Trophoblast cell (in vitro differentiated cells and primary cell): ENCODE results near the gene SLC10A3.

Experiments
- DNase-seq, 2 donors: peaks; one replicate each; pipeline ENCODE4 v3.0.0-alpha.2; 2016
- H2AFZ ChIP-seq: 2 replicates; pipeline ENCODE4 v1.6.1; 2013; ENCODE audit warnings: low read length, moderate library complexity, mild to moderate bottlenecking; ENCODE audit not compliant: insufficient read depth, poor library complexity
- H2AK5ac ChIP-seq: 2 replicates; pipeline ENCODE4 v1.6.1; 2013; ENCODE audit warnings: mild to moderate bottlenecking, low read length
- H2BK120ac ChIP-seq: 2 replicates; pipeline ENCODE4 v1.6.1; 2013; ENCODE audit warnings: low read length, mild to moderate bottlenecking, moderate library complexity; ENCODE audit not compliant: insufficient read depth, poor library complexity
- H2BK12ac ChIP-seq: 2 replicates; pipeline ENCODE4 v1.6.1; 2013; ENCODE audit warnings: mild to moderate bottlenecking, low read length, moderate library complexity
- H2BK5ac ChIP-seq: 2 replicates; pipeline ENCODE4 v1.6.1; 2013; ENCODE audit warnings: low read length, low read depth, moderate library complexity, mild to moderate bottlenecking; ENCODE audit not compliant: poor library complexity
- H3K14ac ChIP-seq: 2 replicates; pipeline ENCODE4 v1.6.1; 2013; ENCODE audit warnings: mild to moderate bottlenecking, low read length
- H3K18ac ChIP-seq: 2 replicates; pipeline ENCODE4 v1.6.1; 2013; ENCODE audit warnings: mild to moderate bottlenecking, low read length
- H3K23ac ChIP-seq: 2 replicates; pipeline ENCODE4 v1.6.1; 2013; ENCODE audit warnings: low read length
- H3K27ac ChIP-seq: 2 replicates; pipeline ENCODE4 v1.5.1; 2013; ENCODE audit warnings: low read depth, mild to moderate bottlenecking, inconsistent platforms, low read length, moderate library complexity
- H3K27me3 ChIP-seq: 2 replicates; pipeline ENCODE4 v1.6.1; 2013; ENCODE audit warnings: inconsistent platforms, mild to moderate bottlenecking, low read length, moderate library complexity; ENCODE audit not compliant: insufficient read depth
- H3K36me3 ChIP-seq, 2 experiments: 1 replicate in 1 of 2; 2 replicates in 1 of 2; pipeline ENCODE4 v1.6.1; 2013; ENCODE audit warnings: low read length in 2 of 2, mild to moderate bottlenecking in 2 of 2, moderate library complexity in 1 of 2; ENCODE audit not compliant: insufficient read depth in 2 of 2, control insufficient read depth in 1 of 2
- H3K4ac ChIP-seq: 2 replicates; pipeline ENCODE4 v1.6.1; 2013; ENCODE audit warnings: low read depth, mild to moderate bottlenecking, low read length, moderate library complexity
- H3K4me1 ChIP-seq, 2 experiments: 1 replicate in 1 of 2; 2 replicates in 1 of 2; pipeline ENCODE4 v1.6.1; 2013; ENCODE audit warnings: low read length in 2 of 2, mild to moderate bottlenecking in 2 of 2, moderate library complexity in 1 of 2; ENCODE audit not compliant: insufficient read depth in 2 of 2, control insufficient read depth in 1 of 2
- H3K4me2 ChIP-seq: 2 replicates; pipeline ENCODE4 v1.6.1; 2013; ENCODE audit warnings: inconsistent platforms, mild to moderate bottlenecking, low read length, moderate library complexity
- H3K4me3 ChIP-seq: 2 replicates; pipeline ENCODE4 v1.5.1; 2013; ENCODE audit warnings: mild to moderate bottlenecking, low read depth, low read length, inconsistent platforms
- H3K79me1 ChIP-seq: one replicate; pipeline ENCODE4 v1.6.1; 2013; ENCODE audit warnings: low read length
- H3K79me2 ChIP-seq: 2 replicates; pipeline ENCODE4 v1.6.1; 2013; ENCODE audit warnings: low read length, mild to moderate bottlenecking; ENCODE audit not compliant: control insufficient read depth, insufficient read depth, poor library complexity
- H3K9ac ChIP-seq: 2 replicates; pipeline ENCODE4 v1.6.1; 2013; ENCODE audit warnings: mild to moderate bottlenecking, low read length
- H3K9me3 ChIP-seq: 2 replicates; pipeline ENCODE4 v1.6.1; 2013; ENCODE audit warnings: low read depth, mild to moderate bottlenecking, control low read depth, inconsistent platforms, low read length; ENCODE audit not compliant: insufficient read depth
- H4K12ac ChIP-seq: 2 replicates; pipeline ENCODE4 v1.6.1; 2013; ENCODE audit warnings: low read depth, mild to moderate bottlenecking, low read length, moderate library complexity
- H4K8ac ChIP-seq: 2 replicates; pipeline ENCODE4 v1.6.1; 2013; ENCODE audit warnings: low read depth, mild to moderate bottlenecking, low read length, moderate library complexity
- H4K91ac ChIP-seq: one replicate; pipeline ENCODE4 v1.6.1; 2013; ENCODE audit warnings: low read depth, mild to moderate bottlenecking, low read length, moderate library complexity
- WGBS: extraction: QIAGEN DNeasy Blood & Tissue Kit; methylation state at CpG from one replicate; pipeline ENCODE4 v1.1.7; 2013; ENCODE audit warnings: missing lambda C conversion rate; ENCODE audit not compliant: insufficient read length, insufficient coverage; ENCODE audit errors: extremely low coverage; 5-methylcytosine and 5-hydroxymethylcytosine counted together

The SLC10A3 gene

DNA sequence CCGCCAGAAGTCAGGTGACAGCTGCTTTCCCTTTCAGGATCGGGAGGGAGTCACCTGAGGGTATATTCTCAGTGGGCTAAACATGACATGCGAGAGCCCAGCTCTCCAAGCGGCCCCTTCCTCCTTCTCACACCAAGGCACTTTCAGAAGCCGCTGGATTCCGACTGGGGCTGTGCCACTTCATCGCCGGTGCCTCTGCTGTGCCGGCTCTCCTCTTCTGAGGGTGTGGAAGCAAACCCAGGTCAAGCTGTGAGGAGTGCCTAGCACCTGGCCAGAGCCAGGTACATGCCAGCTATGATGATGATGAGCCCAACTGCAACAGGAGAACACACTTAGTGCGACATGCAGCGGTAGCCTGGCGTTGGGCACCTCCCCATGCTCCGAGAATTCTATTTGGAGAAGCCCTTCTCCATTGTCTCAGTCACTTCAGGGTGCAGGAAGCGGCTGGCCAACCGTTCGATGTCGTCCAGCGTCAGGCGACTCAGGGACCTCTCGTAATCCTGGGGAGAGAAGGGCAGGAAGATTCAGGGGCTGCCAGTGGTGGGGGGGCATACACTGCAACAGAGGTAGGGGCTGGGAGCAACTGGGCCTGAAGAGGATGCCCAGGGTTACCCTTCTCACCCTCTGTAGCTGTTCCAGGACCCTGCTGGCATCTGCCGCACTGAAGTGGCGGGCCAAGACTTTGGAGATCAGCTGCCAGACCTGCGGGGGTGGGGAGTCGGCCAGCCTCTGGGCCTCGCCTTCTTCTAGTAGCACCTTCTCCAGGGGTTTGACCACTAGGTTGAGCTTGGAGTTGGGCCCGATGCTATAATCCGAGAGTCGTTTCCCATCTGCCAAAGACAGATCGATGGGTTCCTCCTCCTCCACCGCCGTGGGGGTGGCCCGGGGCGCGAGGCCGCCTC is 5.0 kb downstream of the SLC10A3 start:
- peak overlapping the region; percentile 88 for H2AK5ac ChIP-seq
- H3K18ac ChIP-seq = peak overlapping the region; percentile 92
- no peak overlapping the region for H3K23ac ChIP-seq
- H3K36me3 ChIP-seq = peaks cover 31 to 34% of the 10 kb centered on the region in 2 experiments
- H3K4me3 ChIP-seq = peak overlapping the region; percentile 83
- H3K27ac ChIP-seq = peak overlapping the region; percentile 92
- H2BK120ac ChIP-seq = no peak overlapping the region
- peak in 1 of 2 donors; percentile 36 for DNase-seq
- H2AFZ ChIP-seq = peak overlapping the region; percentile 28
- peak overlapping the region; percentile 96 for H4K91ac ChIP-seq
- no peak overlapping the region for H2BK5ac ChIP-seq
- no CpG with 5 or more reads among the region's 35 CpGs for WGBS
- peaks cover 12% of the 10 kb centered on the region for H3K79me1 ChIP-seq
- peak overlapping the region; percentile 87 for H3K9ac ChIP-seq
- peak overlapping the region; percentile 90 for H3K14ac ChIP-seq
- peaks cover 1% of the 10 kb centered on the region for H3K9me3 ChIP-seq
- H4K12ac ChIP-seq = peak overlapping the region; percentile 64
- peak overlapping the region; percentile 87 for H4K8ac ChIP-seq
- peaks cover 16% of the 10 kb centered on the region for H3K79me2 ChIP-seq
- peak overlapping the region; percentile 83 for H3K4me2 ChIP-seq
- no peak overlapping the region for H2BK12ac ChIP-seq
- peak overlapping the region; percentile 88 for H3K4ac ChIP-seq
- peaks cover 20 to 22% of the 10 kb centered on the region in 2 experiments for H3K4me1 ChIP-seq
- no peaks in the 10 kb centered on the region for H3K27me3 ChIP-seq

DNA sequence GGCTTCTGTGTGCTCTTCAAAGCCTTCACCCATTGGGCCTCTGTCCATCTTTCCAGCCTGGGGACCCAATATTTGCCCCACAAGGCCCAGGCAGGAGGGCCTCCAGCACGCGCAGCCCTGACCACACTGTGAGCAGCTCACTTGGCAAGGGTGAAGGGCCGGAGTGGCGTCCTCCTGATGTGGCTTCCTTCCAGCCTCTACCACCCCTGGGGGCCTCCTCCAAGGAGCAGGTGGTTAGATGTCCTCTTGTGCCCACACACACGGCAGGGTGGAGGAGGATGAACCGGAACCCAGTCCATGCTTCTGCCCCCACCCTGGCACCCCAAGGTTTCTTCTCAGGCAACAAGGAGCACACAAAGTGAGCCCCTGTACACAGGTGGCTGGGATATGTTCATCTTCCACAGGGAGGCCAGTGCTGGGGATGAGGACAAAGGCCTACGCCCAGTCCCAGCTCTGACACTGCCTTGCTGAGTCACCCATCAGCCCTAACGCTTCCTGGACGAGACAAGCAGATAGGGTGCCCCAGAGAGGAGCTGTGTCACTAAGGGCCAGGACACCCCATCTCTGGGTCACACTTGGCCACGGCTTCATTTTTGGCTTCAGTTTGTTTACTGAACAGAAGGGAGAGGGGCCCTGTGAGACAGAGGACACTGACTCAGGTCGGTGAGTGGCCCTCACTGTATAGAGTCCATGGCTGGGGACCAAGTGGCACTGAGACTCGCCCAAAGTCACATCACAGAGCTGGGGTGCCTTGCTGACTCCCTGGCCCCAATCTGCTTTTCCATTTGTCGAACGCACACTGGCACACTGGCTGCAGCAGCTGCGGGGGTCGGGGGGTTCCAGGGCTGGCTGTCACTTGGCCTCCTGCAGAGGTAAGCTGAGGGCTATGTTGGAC is 5.9 kb downstream of the SLC10A3 start:
- no peak overlapping the region for H3K23ac ChIP-seq

DNA sequence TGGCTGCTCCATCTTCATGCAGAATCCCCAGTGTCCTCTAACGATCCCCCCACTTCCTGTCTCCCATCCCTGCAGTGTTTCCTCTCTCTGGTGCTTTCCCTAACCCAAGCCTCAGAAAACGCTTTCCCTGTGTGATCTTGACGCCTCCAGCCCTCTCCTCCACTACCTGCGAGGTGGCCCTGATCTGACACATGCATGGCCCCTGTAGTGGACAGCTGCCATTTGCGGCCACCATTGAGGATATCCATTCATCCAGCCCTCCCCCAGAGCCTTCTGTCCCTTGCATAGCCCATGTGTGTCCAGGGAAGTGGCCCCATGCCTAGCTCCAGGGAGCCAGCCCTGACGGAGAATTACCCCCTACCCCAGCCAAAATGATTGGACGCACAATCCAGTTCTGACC is 7.1 kb downstream of the SLC10A3 start:
- Histone ChIP-seq H3K27ac (no peak overlapping the region), H2AK5ac (no peak overlapping the region), H3K4me2 (no peak overlapping the region), H4K8ac (no peak overlapping the region), H2BK120ac (no peak overlapping the region), H2AFZ (no peak overlapping the region), H4K91ac (no peak overlapping the region), H3K18ac (no peak overlapping the region), H3K9me3 (peaks cover 1% of the 10 kb centered on the region), H3K23ac (no peak overlapping the region), H2BK5ac (no peak overlapping the region), H3K14ac (no peak overlapping the region), H3K27me3 (no peaks in the 10 kb centered on the region), H3K79me1 (peaks cover 12% of the 10 kb centered on the region), H3K9ac (no peak overlapping the region), H3K4ac (no peak overlapping the region), H3K4me3 (no peak overlapping the region), H3K79me2 (peaks cover 6% of the 10 kb centered on the region), H2BK12ac (no peak overlapping the region), H4K12ac (no peak overlapping the region), H3K36me3 (peaks cover 24 to 29% of the 10 kb centered on the region in 2 experiments), H3K4me1 (peaks cover 12 to 17% of the 10 kb centered on the region in 2 experiments)
- WGBS = no CpG with 5 or more reads among the region's 7 CpGs
- DNase-seq = no peak

More for the DNA sequence above, 5.9 kb downstream of the SLC10A3 start:
- peak overlapping the region; percentile 5 for H4K12ac ChIP-seq
- no peak overlapping the region for H3K4me2 ChIP-seq
- no CpG with 5 or more reads among the region's 16 CpGs for WGBS
- H3K27me3 ChIP-seq = no peaks in the 10 kb centered on the region
- no peak for DNase-seq
- peaks cover 10% of the 10 kb centered on the region for H3K79me2 ChIP-seq
- H3K4me3 ChIP-seq = no peak overlapping the region
- no peak overlapping the region for H2AK5ac ChIP-seq
- H3K9me3 ChIP-seq = peaks cover 1% of the 10 kb centered on the region
- H3K4me1 ChIP-seq = peaks cover 18 to 20% of the 10 kb centered on the region in 2 experiments
- no peak overlapping the region for H2BK12ac ChIP-seq
- no peak overlapping the region for H3K4ac ChIP-seq
- peaks cover 7% of the 10 kb centered on the region for H3K79me1 ChIP-seq
- H2BK5ac ChIP-seq = no peak overlapping the region
- peaks cover 31 to 34% of the 10 kb centered on the region in 2 experiments for H3K36me3 ChIP-seq
- H2AFZ ChIP-seq = no peak overlapping the region
- H4K8ac ChIP-seq = no peak overlapping the region
- no peak overlapping the region for H4K91ac ChIP-seq
- no peak overlapping the region for H3K9ac ChIP-seq
- H2BK120ac ChIP-seq = no peak overlapping the region
- H3K27ac ChIP-seq = no peak overlapping the region
- no peak overlapping the region for H3K14ac ChIP-seq
- H3K18ac ChIP-seq = no peak overlapping the region

DNA sequence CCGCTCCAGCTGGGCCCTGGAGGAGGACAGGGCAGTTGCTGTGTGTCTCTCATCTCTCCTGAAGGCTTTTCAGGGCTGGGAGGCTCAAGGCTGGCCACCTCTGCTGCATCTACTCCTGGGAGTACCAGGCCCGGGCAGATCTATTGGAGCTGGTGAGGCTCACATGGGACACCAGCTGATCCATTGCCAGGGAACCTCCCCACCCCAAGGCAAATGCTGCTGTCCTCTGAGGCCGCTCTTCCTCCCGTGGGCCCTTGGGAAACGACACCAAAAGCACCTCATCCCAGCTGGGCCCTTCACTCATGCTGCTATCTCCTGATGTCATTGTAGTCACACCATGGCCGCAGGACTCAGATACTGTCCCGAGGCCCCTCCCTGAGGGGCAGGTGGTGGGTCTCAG is 7.6 kb downstream of the SLC10A3 start:
- Histone ChIP-seq H4K91ac (peak overlapping the region; percentile 11), H3K27me3 (no peaks in the 10 kb centered on the region), H3K79me2 (peaks cover 6% of the 10 kb centered on the region), H3K79me1 (peaks cover 12% of the 10 kb centered on the region), H3K4me2 (no peak overlapping the region), H3K4me3 (no peak overlapping the region), H2AFZ (no peak overlapping the region), H3K27ac (no peak overlapping the region), H3K4me1 (peaks cover 12 to 19% of the 10 kb centered on the region in 2 experiments), H3K36me3 (peaks cover 19 to 24% of the 10 kb centered on the region in 2 experiments), H3K14ac (no peak overlapping the region), H2BK5ac (no peak overlapping the region), H2AK5ac (no peak overlapping the region), H3K4ac (no peak overlapping the region), H4K8ac (no peak overlapping the region), H3K18ac (no peak overlapping the region), H4K12ac (no peak overlapping the region), H2BK120ac (no peak overlapping the region), H2BK12ac (no peak overlapping the region), H3K23ac (no peak overlapping the region), H3K9ac (no peak overlapping the region), H3K9me3 (no peaks in the 10 kb centered on the region)
- no CpG with 5 or more reads among the region's 7 CpGs for WGBS
- DNase-seq = no peak
